IgD-negative memory B cell (primary cell): ENCODE measurements around the gene VANGL1. TPM values are rescaled to one million over a fixed set of nuclear protein-coding genes. Genes with fewer than 3 reads are reported as not detected.
A peak's percentile ranks its signal among the peaks of the same experiment; 100 is the strongest.

Experiments
- H3K27ac Mint-ChIP-seq, 3 donors: one replicate each; pipeline ENCODE4 v1.8.0; 2020 to 2022; ENCODE audit warnings: mild to moderate bottlenecking in 3 of 3, mixed read lengths in 3 of 3, moderate library complexity in 1 of 3
- H3K27me3 Mint-ChIP-seq: one replicate; pipeline ENCODE4 v1.8.0; 2021; ENCODE audit warnings: mixed read lengths
- H3K36me3 Mint-ChIP-seq: one replicate; pipeline ENCODE4 v1.8.0; 2020; ENCODE audit warnings: mild to moderate bottlenecking, mixed read lengths
- H3K4me1 Mint-ChIP-seq, 3 donors: one replicate each; pipeline ENCODE4 v1.8.0; 2020 to 2022; ENCODE audit warnings: mixed read lengths in 3 of 3, mild to moderate bottlenecking in 1 of 3
- H3K4me3 Mint-ChIP-seq, 4 donors: one replicate each; pipeline ENCODE4 v1.8.0; 2020 to 2022; ENCODE audit warnings: mild to moderate bottlenecking in 4 of 4, mixed read lengths in 4 of 4, moderate library complexity in 3 of 4
- H3K9me3 Mint-ChIP-seq, 3 donors: one replicate each; pipeline ENCODE4 v1.8.0; 2020 to 2021; ENCODE audit warnings: mixed read lengths in 3 of 3, mild to moderate bottlenecking in 1 of 3
- polyA plus RNA-seq: library from polyadenylated mRNA; unstranded; fragments of 300-500 nt; fragmentation: Illumina TruSeq; gene quantifications from one replicate; pipeline ENCODE4 v1.2.3, GENCODE V29; 2021

The VANGL1 gene
- polyA plus RNA-seq, 1 donor from 2014 or later, result 1.5 TPM

DNA sequence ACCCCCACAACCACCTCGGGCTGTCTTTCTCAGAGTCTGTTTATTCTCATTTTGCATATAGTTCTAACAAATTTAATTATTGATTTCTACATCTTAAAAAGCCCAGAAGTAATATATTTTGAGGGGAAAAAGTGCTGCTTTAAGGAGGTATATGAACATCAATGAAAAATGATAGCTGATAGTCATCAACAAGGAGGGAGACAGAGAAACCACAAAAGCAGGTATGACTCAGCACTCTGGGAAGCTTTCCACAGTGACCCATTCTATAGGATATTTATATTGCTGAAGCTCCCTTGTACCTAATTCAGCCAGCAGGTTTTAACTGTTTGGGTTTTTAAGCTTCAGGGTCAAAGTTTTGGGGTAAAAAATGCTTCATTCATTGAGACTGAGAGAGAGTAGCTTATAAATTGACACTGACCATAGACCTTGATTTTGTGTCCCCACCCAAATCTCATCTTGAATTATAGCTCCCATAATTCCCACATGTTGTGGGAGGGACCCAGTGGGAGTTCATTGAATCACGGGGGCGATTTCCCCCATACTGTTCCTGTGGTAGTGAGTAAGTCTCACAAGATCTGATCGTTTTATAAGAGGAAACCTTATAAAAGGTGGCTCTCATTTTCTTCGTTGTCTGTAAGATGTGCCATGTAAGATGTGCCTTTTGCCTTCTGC, 27.4 kb downstream of the VANGL1 start:
- no peak overlapping the region for H3K27ac Mint-ChIP-seq
- H3K4me1 Mint-ChIP-seq, result peaks cover 0 to 2% (median 0%) of the 10 kb centered on the region in 3 donors
- H3K36me3 Mint-ChIP-seq, result peaks cover 1% of the 10 kb centered on the region
- H3K9me3 Mint-ChIP-seq, result no peaks in the 10 kb centered on the region
- H3K4me3 Mint-ChIP-seq, result no peak overlapping the region
- H3K27me3 Mint-ChIP-seq, result no peaks in the 10 kb centered on the region

DNA sequence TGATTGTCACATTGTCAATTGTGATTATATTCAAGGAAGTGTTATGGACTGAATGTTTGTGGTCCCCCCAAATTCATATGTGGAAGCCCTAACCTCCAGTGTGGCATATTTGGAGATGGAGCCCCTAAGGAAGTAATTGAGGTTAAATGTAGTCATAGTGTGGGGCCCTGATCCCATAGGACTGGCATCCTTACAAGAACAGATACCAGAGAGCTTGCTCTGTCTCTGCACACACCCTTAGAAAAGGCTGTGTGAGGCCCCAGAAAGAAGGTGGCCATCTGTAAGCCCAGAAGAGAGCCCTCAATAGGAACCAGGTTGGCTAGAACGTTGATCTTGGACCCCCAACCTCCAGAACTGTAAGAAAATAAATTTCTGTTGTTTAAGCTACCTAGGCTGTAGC, 28.1 kb downstream of the VANGL1 start:
- Mint-ChIP-seq H3K4me1 (peaks cover 0 to 2% (median 0%) of the 10 kb centered on the region in 3 donors), H3K36me3 (peaks cover 1% of the 10 kb centered on the region), H3K9me3 (no peaks in the 10 kb centered on the region), H3K27me3 (no peaks in the 10 kb centered on the region), H3K27ac (no peak overlapping the region), H3K4me3 (no peak overlapping the region)

DNA sequence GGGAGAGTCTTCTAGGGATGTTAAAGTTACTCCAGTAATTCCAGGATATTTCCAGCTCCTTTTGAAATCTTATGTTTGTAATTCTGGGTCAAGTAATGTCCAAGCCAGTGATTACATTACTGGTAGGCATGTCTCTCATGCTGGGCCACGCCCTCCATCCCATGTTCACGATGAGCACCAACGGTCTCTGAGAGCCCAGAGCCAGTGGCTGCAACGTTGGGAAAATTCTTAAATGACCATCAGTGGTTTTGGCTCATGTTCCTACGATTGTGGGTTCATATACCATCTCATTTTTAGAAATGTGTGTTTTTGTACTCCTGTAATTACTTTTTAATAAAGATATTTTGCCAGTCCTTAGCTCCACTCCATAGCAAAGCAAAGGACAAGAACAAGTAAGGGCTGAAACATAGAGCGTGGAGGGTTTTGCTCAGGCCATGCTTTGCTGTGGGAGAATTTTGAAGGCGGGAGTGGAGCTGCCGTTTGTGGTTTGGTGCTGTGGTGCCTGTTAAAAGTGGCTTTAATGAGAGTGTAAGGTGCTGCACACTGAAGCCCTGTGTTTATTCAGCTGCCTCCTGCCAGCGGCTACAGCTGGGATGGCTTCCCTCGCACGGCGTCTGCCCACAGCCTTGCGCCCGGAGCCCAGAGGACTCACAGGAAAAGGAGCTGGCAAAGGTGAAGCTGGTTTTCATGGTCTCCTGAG, 28.9 kb downstream of the VANGL1 start:
- Mint-ChIP-seq H3K36me3 (peaks cover 1% of the 10 kb centered on the region), H3K4me3 (no peak overlapping the region), H3K9me3 (no peaks in the 10 kb centered on the region), H3K27me3 (no peaks in the 10 kb centered on the region), H3K27ac (no peak overlapping the region), H3K4me1 (peaks cover 0 to 2% (median 0%) of the 10 kb centered on the region in 3 donors)

DNA sequence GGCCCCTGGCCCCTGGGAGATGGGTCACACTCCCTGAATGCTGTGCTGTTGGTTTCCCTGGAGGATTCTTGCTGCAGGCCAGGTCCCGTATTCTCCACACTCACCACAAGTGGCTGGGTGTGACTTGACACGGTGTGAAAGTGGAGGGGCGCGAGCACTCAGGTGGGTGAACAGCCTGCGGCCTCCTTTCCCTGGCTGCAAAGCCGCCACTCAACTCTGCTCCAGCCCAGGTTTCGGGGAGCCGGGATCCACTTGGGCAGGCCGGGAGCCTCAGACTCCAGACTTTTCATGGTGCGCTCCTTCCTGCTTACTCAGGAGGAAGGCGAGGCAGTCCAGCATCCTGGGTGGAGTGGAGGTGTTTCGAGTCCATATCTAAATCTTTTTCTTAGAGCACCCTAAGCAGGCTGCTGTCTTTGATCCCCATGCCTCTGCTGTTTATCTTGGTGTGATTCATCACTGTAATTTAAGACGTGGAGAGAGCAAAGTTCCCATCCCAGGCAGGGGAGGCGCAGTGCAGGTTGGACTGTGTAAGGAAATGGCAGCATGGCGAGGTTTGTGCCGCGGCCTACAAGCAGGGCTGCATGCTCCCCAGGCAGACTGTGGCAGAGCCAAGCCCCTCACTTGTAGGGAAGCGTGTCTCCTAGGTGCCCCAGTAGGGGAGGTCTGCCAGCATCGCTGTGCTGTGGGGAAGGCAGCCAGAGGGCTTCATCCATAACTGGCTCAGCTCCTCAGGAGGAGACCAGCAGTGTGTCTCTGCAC, 29.6 kb downstream of the VANGL1 start:
- peaks cover 1% of the 10 kb centered on the region for H3K36me3 Mint-ChIP-seq
- H3K27me3 Mint-ChIP-seq, result no peaks in the 10 kb centered on the region
- H3K27ac Mint-ChIP-seq, result no peak overlapping the region
- H3K9me3 Mint-ChIP-seq, result no peaks in the 10 kb centered on the region
- no peaks in the 10 kb centered on the region for H3K4me1 Mint-ChIP-seq
- H3K4me3 Mint-ChIP-seq, result no peak overlapping the region

DNA sequence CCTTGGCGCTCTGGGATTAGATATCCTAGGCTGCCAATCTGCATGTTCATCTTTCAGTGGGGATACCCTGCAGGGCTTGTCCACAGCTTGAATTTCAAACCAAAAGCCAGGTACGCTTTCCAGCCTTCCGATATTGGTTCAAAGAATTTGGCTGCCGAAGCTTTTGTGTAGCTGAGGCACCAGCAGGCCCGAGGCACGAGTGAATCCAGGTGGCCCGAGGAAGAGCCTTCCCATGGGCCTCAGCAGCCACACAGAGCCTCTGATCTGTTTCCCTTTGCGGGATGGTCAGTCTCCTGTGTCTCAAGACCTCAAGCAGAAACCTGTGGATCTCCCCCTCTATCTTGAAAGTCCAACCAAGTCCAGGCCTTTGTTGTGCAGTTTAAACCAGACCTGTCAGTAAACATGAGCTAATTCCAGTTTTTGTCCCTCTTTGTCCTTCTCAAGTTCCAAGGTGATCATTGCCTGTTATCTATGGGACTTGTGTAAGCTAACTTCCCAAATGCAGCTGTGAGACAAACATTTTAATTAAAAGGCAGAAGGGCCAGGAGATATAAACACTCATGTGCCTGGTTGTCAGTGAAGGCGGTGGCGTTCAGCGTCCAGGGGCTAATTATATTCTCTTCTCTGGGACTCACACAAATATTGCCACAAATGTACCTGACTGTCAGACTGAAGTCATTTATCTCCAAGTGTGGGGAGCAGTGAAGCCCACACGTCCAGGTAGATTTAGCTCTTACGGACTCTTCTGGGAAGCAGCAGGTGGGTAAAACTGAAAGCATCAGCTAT, 30.6 kb downstream of the VANGL1 start:
- H3K4me3 Mint-ChIP-seq, result no peak overlapping the region

DNA sequence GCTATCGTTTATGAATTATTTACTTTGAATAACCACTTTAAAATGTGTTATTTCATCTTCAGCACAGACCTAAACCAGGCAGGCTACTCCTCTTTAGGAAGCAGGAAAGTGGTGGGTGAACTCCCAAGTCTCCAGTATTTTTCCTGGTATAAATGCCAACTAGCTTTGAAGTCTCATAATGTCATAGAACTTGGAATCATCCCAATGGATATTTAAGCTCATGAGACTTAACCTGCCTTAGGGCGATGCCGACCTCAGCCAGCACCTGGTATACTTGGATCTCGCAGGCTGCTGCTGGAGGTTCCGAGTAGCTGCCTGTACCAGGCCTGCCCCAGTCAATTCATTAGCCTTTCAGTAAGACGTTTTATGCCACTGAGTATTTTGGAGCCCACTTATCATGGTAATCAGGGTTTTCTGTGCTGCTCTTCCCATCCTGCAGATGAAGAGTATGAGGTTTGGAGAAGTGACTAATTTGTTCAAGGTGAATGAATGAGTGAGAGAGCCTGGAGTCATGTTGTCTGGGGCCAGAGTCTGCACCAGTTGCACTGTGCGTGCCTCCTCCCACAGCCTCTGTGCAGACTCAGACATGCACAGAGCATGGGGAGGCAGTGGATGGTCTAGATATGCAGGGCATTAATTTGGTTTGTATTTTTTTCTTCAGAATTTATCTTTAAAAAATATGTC, 34.9 kb downstream of the VANGL1 start:
- Mint-ChIP-seq H3K27me3 (peaks cover 2% of the 10 kb centered on the region), H3K9me3 (no peaks in the 10 kb centered on the region), H3K36me3 (peaks cover 2% of the 10 kb centered on the region), H3K27ac (no peak overlapping the region), H3K4me3 (peak overlapping the region in 1 of 4 donors; percentile 58), H3K4me1 (peaks cover 0 to 7% (median 2%) of the 10 kb centered on the region in 3 donors)

More for the DNA sequence above, 30.6 kb downstream of the VANGL1 start:
- Mint-ChIP-seq H3K27me3 (peaks cover 2% of the 10 kb centered on the region), H3K27ac (no peak overlapping the region), H3K36me3 (peaks cover 1% of the 10 kb centered on the region), H3K4me1 (peaks cover 0 to 2% (median 2%) of the 10 kb centered on the region in 3 donors), H3K9me3 (no peaks in the 10 kb centered on the region)

DNA sequence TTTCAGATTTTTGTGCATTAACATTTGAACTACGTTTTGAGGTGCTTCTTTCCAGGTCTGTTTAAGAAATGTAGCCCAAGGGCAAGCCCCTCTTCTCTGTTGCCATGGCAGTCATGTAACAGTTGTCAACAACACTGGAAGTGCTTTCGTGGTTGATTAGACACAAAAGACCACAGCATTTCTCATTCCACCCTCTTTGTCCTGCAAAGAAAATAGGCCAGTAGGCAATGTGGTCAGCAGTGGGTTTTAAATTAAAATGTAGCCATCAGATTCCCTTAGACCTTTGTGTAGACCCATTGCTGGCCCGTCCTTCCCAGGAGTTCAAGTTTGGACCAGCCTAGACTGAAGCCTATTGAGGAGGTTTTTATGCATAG, 35.4 kb downstream of the VANGL1 start:
- Mint-ChIP-seq H3K4me1 (peaks cover 0 to 7% (median 2%) of the 10 kb centered on the region in 3 donors), H3K9me3 (no peaks in the 10 kb centered on the region), H3K27me3 (peaks cover 2% of the 10 kb centered on the region), H3K36me3 (peaks cover 2% of the 10 kb centered on the region), H3K4me3 (peak overlapping the region in 1 of 4 donors; percentile 58), H3K27ac (no peak overlapping the region)

DNA sequence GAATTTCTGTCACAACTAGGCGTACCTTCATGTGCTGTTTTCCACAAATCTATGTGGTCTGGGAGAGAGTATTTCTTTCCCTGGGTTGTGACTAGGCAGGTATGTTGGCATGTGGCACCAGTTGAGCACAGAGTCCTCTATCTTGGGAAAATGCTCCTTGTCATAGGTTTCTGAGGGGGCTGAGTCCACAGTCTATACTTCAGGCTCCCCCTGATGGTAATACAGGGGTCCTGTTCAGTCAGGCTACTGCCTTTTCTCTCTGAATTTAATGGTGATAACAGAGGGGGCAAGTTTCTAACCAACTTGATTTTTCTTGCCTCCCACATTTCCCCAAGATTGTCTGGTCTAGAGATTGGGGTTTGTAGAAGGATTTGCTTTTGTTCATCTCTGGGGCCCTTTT, 35.8 kb downstream of the VANGL1 start:
- Mint-ChIP-seq H3K27me3 (peaks cover 2% of the 10 kb centered on the region), H3K9me3 (no peaks in the 10 kb centered on the region), H3K27ac (no peak overlapping the region), H3K4me1 (peaks cover 0 to 7% (median 2%) of the 10 kb centered on the region in 3 donors), H3K4me3 (no peak overlapping the region), H3K36me3 (peaks cover 2% of the 10 kb centered on the region)

DNA sequence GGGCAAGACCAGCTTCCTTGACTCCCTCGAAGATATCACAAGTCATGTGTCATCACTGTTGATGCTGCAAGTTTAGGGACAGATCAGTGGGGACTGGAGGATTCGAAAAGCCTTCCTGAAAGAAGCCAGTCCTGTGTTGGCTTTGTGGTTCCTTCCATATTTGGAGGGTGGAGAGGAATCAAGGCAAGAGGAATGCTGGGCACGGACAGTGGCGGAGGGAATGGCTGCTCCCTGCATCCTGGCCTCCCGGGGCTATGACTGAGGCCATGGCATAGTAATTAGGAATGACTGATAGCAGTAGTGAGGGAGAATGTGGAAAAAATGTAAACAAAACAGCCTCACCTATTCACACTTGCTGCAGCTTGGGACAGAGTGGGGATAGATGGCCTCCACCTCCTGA, 36.4 kb downstream of the VANGL1 start:
- Mint-ChIP-seq H3K36me3 (peaks cover 2% of the 10 kb centered on the region), H3K27ac (no peak overlapping the region), H3K9me3 (no peaks in the 10 kb centered on the region), H3K4me3 (no peak overlapping the region), H3K4me1 (peaks cover 0 to 7% (median 2%) of the 10 kb centered on the region in 3 donors), H3K27me3 (peaks cover 2% of the 10 kb centered on the region)

DNA sequence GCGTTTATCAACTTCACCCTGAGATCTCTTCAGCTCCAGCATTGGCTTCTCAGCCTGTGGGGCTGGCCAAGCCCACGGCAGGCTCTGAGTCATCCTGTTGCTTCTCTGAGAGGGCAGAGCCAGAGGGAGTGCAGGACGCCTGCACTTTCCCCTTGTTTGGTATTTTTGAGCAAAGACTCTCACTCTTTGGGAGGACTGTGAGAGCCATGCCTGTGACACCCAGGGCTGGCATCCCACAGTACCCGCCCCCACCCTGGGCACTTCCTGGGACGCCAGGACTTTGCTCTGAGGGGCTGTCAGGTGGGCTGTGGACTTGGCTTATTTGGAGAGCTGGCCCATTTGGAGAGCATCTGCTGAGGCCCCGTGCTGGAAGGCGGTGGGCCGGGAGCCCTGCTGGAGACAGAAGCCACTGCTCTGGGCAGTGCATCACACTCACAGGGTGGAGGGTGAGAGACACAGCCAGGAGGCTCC, 37.4 kb downstream of the VANGL1 start:
- Mint-ChIP-seq H3K27ac (no peak overlapping the region), H3K27me3 (peaks cover 2% of the 10 kb centered on the region), H3K4me1 (peaks cover 0 to 7% (median 2%) of the 10 kb centered on the region in 3 donors), H3K9me3 (no peaks in the 10 kb centered on the region), H3K36me3 (peaks cover 2% of the 10 kb centered on the region), H3K4me3 (no peak overlapping the region)

DNA sequence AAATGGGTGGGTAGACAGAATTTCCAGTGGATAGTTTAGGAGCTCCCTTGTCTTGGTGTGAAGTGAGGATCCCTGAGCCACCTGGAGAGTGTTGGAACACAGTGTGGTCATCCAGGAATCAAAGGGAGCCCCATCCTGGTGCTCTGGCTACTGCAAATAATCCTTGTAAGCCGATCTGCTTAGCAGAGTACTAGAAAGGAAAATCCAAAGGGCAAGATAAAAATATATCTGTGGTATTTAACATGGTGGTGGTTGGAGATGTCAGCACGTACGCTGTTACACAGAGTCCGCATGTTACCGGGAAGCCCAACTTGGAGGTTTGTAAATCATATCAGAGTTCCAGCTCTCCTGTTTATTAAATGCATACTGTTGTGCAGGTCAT, 39.0 kb downstream of the VANGL1 start:
- H3K4me3 Mint-ChIP-seq, result peak overlapping the region in 1 of 4 donors; percentile 43
- H3K9me3 Mint-ChIP-seq, result no peaks in the 10 kb centered on the region
- H3K4me1 Mint-ChIP-seq, result peaks cover 0 to 7% (median 2%) of the 10 kb centered on the region in 3 donors
- peaks cover 2% of the 10 kb centered on the region for H3K36me3 Mint-ChIP-seq
- H3K27ac Mint-ChIP-seq, result no peak overlapping the region
- peaks cover 2% of the 10 kb centered on the region for H3K27me3 Mint-ChIP-seq

DNA sequence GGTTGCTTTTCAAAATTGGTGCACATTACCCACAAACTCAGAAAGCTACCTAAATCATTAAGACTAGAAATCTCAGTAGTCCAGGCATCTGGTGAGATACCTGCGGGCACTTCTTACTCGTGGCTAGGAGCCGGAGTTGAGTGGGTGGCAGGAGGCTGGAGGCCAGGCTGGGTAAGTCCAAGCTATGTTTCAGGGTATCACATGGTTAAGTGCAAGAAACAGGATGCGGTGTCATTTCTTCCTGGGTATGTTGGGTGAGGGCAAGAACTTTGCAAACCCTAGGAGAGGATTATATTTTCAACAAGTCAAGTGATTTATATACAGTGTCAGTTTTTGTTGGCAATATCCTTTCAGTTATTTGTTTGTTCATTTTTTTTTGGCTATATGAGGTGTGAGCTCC, 41.0 kb downstream of the VANGL1 start:
- H3K4me1 Mint-ChIP-seq, result peaks cover 0 to 4% (median 0%) of the 10 kb centered on the region in 3 donors
- H3K36me3 Mint-ChIP-seq, result peaks cover 2% of the 10 kb centered on the region
- H3K4me3 Mint-ChIP-seq, result no peak overlapping the region
- no peaks in the 10 kb centered on the region for H3K27me3 Mint-ChIP-seq
- H3K9me3 Mint-ChIP-seq, result no peaks in the 10 kb centered on the region
- no peak overlapping the region for H3K27ac Mint-ChIP-seq

DNA sequence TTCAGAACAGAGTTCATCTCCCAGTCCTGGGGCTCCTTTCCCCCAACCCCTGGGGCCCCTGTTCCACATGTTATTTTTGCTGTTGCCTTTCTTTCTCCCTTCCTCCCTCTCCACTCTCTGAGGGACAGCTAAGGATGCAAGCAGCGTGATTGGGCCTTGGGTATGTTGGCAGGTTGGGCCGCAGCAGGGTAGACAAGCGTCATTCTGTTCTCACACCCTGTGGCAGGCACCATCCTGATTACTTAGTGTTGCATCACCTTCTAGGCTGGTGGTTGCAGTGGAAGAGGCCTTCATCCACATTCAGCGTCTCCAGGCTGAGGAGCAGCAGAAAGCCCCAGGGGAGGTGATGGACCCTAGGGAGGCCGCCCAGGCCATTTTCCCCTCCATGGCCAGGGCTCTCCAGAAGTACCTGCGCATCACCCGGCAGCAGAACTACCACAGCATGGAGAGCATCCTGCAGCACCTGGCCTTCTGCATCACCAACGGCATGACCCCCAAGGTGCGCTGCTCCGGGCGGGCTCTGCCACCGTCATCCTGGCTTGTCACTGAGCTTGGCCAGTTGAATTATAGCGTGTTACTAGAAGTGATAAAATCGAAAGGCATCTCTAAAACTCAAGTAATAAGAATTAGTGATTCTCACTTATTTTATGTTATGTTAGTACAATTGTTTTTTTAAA, 43.4 kb downstream of the VANGL1 start:
- no peak overlapping the region for H3K4me3 Mint-ChIP-seq
- peaks cover 0 to 2% (median 0%) of the 10 kb centered on the region in 3 donors for H3K4me1 Mint-ChIP-seq
- H3K27me3 Mint-ChIP-seq, result no peaks in the 10 kb centered on the region
- no peaks in the 10 kb centered on the region for H3K9me3 Mint-ChIP-seq
- H3K27ac Mint-ChIP-seq, result no peak overlapping the region
- peaks cover 3% of the 10 kb centered on the region for H3K36me3 Mint-ChIP-seq

DNA sequence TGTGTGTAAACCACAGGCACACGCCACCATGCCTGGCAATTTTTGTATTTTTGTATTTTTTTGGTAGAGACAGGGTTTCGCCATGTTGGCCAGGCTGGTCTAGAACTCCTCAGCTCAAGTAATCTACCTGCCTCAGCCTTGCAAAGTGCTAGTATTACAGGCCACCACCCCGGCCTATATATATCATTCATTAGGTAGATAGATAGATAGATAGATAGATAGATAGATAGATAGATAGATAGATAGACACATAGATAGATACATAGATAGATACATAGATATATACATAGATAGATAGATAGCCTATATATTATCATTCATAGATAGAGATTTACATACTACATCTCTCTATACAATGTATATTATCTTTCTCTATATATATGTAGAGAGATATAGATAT, 46.0 kb downstream of the VANGL1 start:
- H3K36me3 Mint-ChIP-seq, result peaks cover 1% of the 10 kb centered on the region
- no peak overlapping the region for H3K4me3 Mint-ChIP-seq
- H3K4me1 Mint-ChIP-seq, result no peaks in the 10 kb centered on the region
- no peak overlapping the region for H3K27ac Mint-ChIP-seq
- H3K27me3 Mint-ChIP-seq, result no peaks in the 10 kb centered on the region
- no peaks in the 10 kb centered on the region for H3K9me3 Mint-ChIP-seq
